Endothelial cell of umbilical vein (primary cell): ENCODE data around the gene PSENEN. TPM values are rescaled to one million over a fixed set of nuclear protein-coding genes. Genes with fewer than 3 reads are reported as not detected.
A peak's percentile ranks its signal among the peaks of the same experiment; 100 is the strongest.

Source experiments
- BruUV-seq: library from RNA; stranded (reverse); fragments of 400-500 nt; replicated peaks from 2 replicates; lab custom pipeline; 2021; lab: Mats Ljungman, UMichigan
- CTCF ChIA-PET: fragments of 300-600, 350-600 bp; sonication (Branson Sonifier 250); formaldehyde crosslinking; loops from one replicate; lab custom pipeline; 2021; ENCODE audit warnings: antibody characterized with exemption, inconsistent platforms; lab: Charles Lee
- POLR2A ChIA-PET: fragments of 300-600, 350-600 bp; sonication (Branson Sonifier 250); formaldehyde crosslinking; loops from one replicate; lab custom pipeline; 2021; ENCODE audit warnings: antibody characterized with exemption, inconsistent platforms; lab: Charles Lee
- DNase-seq: peaks from one replicate; pipeline ENCODE4 v3.0.0-alpha.2; 2011; ENCODE audit warnings: low read depth, low spot score
- FAIRE-seq: peaks from 2 replicates; lab custom pipeline; 2011; peaks lifted over from hg19 to GRCh38; lab: Jason Lieb, UNC
- H2AFZ ChIP-seq: 2 replicates; pipeline ENCODE4 v1.6.0; 2012; ENCODE audit warnings: low read depth, low read length, control low read depth, inconsistent platforms
- H3K27ac ChIP-seq: 2 replicates; pipeline ENCODE4 v1.5.1; 2011; ENCODE audit warnings: low read depth, mild to moderate bottlenecking, control low read depth, low read length, moderate library complexity; ENCODE audit not compliant: insufficient read depth
- H3K27me3 ChIP-seq, 2 experiments: 2 replicates each; pipeline versions ENCODE4 v1.6.0 to v1.6.1; 2011; ENCODE audit warnings: low read length in 2 of 2, mixed read lengths in 1 of 2; ENCODE audit not compliant: control insufficient read depth in 2 of 2, insufficient read depth in 2 of 2
- H3K36me3 ChIP-seq, 2 experiments: 2 replicates in 1 of 2; 3 replicates in 1 of 2; pipeline ENCODE4 v1.5.1; 2011; ENCODE audit warnings: low read length in 2 of 2, mild to moderate bottlenecking in 1 of 2, moderate library complexity in 1 of 2; ENCODE audit not compliant: control insufficient read depth in 2 of 2, insufficient read depth in 2 of 2; ENCODE audit errors: extremely low read depth in 1 of 2
- H3K4me1 ChIP-seq: 3 replicates; pipeline ENCODE4 v1.5.1; 2011; ENCODE audit warnings: mild to moderate bottlenecking, low read length; ENCODE audit not compliant: control insufficient read depth, insufficient read depth; ENCODE audit errors: extremely low read depth
- H3K4me2 ChIP-seq: 2 replicates; pipeline ENCODE4 v1.6.1; 2011; ENCODE audit warnings: low read length, control low read depth, mixed read lengths; ENCODE audit not compliant: insufficient read depth
- H3K4me3 ChIP-seq, 3 experiments: fragments of 200-600 bp in 1 of 3; sonication (generic), shearing (Covaris generic) in 1 of 3; replicated peaks in 1 of 3; 2 replicates each; pipeline ENCODE4 v1.5.1; 2011 to 2016; ENCODE audit warnings: control low read depth in 3 of 3, low read length in 3 of 3, mild to moderate bottlenecking in 2 of 3, inconsistent platforms in 1 of 3, low read depth in 1 of 3, moderate library complexity in 1 of 3; ENCODE audit not compliant: insufficient read depth in 1 of 3
- H3K79me2 ChIP-seq: 2 replicates; pipeline ENCODE4 v1.6.0; 2012; ENCODE audit warnings: low read length, inconsistent platforms; ENCODE audit not compliant: control insufficient read depth, insufficient read depth
- H3K9ac ChIP-seq: replicated peaks from 2 replicates; pipeline ENCODE3; 2011; ENCODE audit warnings: low read length, control low read depth; ENCODE audit not compliant: insufficient read depth; ENCODE audit errors: extremely low read depth
- H3K9me1 ChIP-seq: replicated peaks from 3 replicates; pipeline ENCODE4 v1.6.0; 2011; ENCODE audit warnings: mild to moderate bottlenecking, low read length; ENCODE audit not compliant: control insufficient read depth, insufficient read depth; ENCODE audit errors: extremely low read depth
- H3K9me3 ChIP-seq: replicated peaks from 2 replicates; pipeline ENCODE4 v1.5.1; 2012; ENCODE audit warnings: low read length, inconsistent platforms; ENCODE audit not compliant: control insufficient read depth, insufficient read depth
- H4K20me1 ChIP-seq: replicated peaks from 2 replicates; pipeline ENCODE3; 2011; ENCODE audit warnings: mild to moderate bottlenecking, low read length; ENCODE audit not compliant: control insufficient read depth, insufficient read depth; ENCODE audit errors: extremely low read depth
- CTCF ChIP-seq, 2 donors: IDR thresholded peaks; 1 replicate in 1 of 2; 2 replicates in 1 of 2; pipeline ENCODE4 v1.5.1; 2011; ENCODE audit warnings: low read length in 2 of 2, mild to moderate bottlenecking in 2 of 2, moderate library complexity in 2 of 2, control low read depth in 1 of 2, inconsistent platforms in 1 of 2, low read depth in 1 of 2; ENCODE audit not compliant: insufficient read depth in 1 of 2; ENCODE audit errors: extremely low read depth in 1 of 2
- EZH2 ChIP-seq: IDR thresholded peaks from 2 replicates; pipeline ENCODE4 v1.6.1; 2012; ENCODE audit warnings: borderline replicate concordance, low read depth, mild to moderate bottlenecking, moderate library complexity, low read length, inconsistent platforms; ENCODE audit not compliant: severe bottlenecking
- FOS ChIP-seq: IDR thresholded peaks from 2 replicates; pipeline ENCODE4 v1.6.1; 2011; ENCODE audit warnings: mild to moderate bottlenecking, low read length, moderate library complexity, borderline replicate concordance; ENCODE audit not compliant: insufficient read depth
- GATA2 ChIP-seq: IDR thresholded peaks from 2 replicates; pipeline ENCODE4 v1.7.0; 2011; ENCODE audit warnings: low read depth, mild to moderate bottlenecking, moderate library complexity, mixed read lengths, low read length; ENCODE audit not compliant: insufficient read length, insufficient read depth
- JUN ChIP-seq: IDR thresholded peaks from 2 replicates; pipeline ENCODE4 v1.6.1; 2011; ENCODE audit warnings: borderline replicate concordance, low read depth; ENCODE audit not compliant: insufficient read length, insufficient read depth
- MAX ChIP-seq: IDR thresholded peaks from 2 replicates; pipeline ENCODE4 v1.6.1; 2011; ENCODE audit not compliant: insufficient read depth, insufficient read length
- MYC ChIP-seq: IDR thresholded peaks from one replicate; pipeline ENCODE4 v1.6.1; 2011; ENCODE audit warnings: mild to moderate bottlenecking, low read depth, low read length
- POLR2A ChIP-seq: IDR thresholded peaks from 2 replicates; pipeline ENCODE4 v1.6.1; 2012; ENCODE audit warnings: low read depth, mild to moderate bottlenecking, control low read depth, low read length
- POLR2AphosphoS5 ChIP-seq: IDR thresholded peaks from 2 replicates; pipeline ENCODE4 v1.6.1; 2012; ENCODE audit warnings: low read depth, mild to moderate bottlenecking, control low read depth, low read length, moderate library complexity; ENCODE audit not compliant: insufficient read depth
- dilution Hi-C: fragments of 300-500 bp; cut with MboI; formaldehyde crosslinking; loops from one replicate; pipeline ENCODE4 v1.15.0; 2019; ENCODE audit warnings: low sequenced_read_pairs; ENCODE audit not compliant: extremely low pct_ligation_motif_present
- intact Hi-C: fragments of 100-400 bp; cut with micrococcal nuclease; formaldehyde crosslinking; loops from one replicate; pipeline ENCODE4 v1.10.0; 2022
- polyA plus RNA-seq, 4 experiments: library from polyadenylated mRNA; depleted of rRNA in 3 of 4; stranded (reverse) in 3 of 4; unstranded in 1 of 4; fragments of >200 nt; gene quantifications; 2 replicates each; pipeline versions ENCODE4 v1.2.1 to v1.2.3, GENCODE V29; 2011 to 2012; ENCODE audit warnings: missing spikeins in 1 of 4
- total RNA-seq: library from RNA; stranded (reverse); gene quantifications from 2 replicates; pipeline ENCODE4 v1.2.3, GENCODE V29; 2021

The PSENEN gene
- total and polyA plus RNA-seq, 2 donors (not counting 3 experiments of a cell fraction or from before 2014, with no cell fraction given): 60.0 to 70.1 TPM

- Histone ChIP-seq H3K4me2 (peak overlapping the region; percentile 59), H3K27me3 (no peaks in the 10 kb centered on the region), H3K27ac (no peak overlapping the region), H3K4me3 (peak overlapping the region in 2 of 3 experiments; percentile 46 to 57), H2AFZ (peak overlapping the region; percentile 80), H3K4me1 (peaks cover 4% of the 10 kb centered on the region), H4K20me1 (no peaks in the 10 kb centered on the region), H3K36me3 (peaks cover 0 to 2% of the 10 kb centered on the region in 2 experiments), H3K9ac (no peak overlapping the region), H3K9me1 (no peaks in the 10 kb centered on the region), H3K79me2 (no peaks in the 10 kb centered on the region), H3K9me3 (no peaks in the 10 kb centered on the region)
- FAIRE-seq: no peak
- no peak for DNase-seq
- CTCF ChIA-PET: interaction anchor here (0.6 to 1.1 kb wide), 2 partner anchors 13 to 18 kb away, joined by 3 read pairs; no protein-coding TSS in a partner anchor
- TF ChIP-seq EZH2 (no peak), FOS (no peak), CTCF (IDR thresholded peaks at IDR 0.05; ENCODE audit: extremely low read depth in 1 of 2, insufficient read depth in 1 of 2, low read depth in 1 of 2, low read length in 2 of 2) (no peak), POLR2AphosphoS5 (no peak), POLR2A (no peak), MYC (no peak), JUN (no peak), MAX (no peak), GATA2 (no peak)
- intact Hi-C loops: no loop called here
- POLR2A ChIA-PET: no interaction called here
- BruUV-seq: TSS peak; percentile 67
- dilution Hi-C loops: no loop called here
Measured at GRCh38 chr19:35776102-35776788, 30.8 kb downstream of the PSENEN start.
